Right lobe of liver (tissue), 6 donors: Measurements from ENCODE around the gene NDUFA13. TPM values are rescaled to one million over a fixed set of nuclear protein-coding genes. Genes with fewer than 3 reads are reported as not detected.

Source experiments
- ATAC-seq, 4 donors: fragments of 200-7000 bp; cut with Tn5 transposase; one replicate each; pipeline ENCODE4 v1.9.1; 2020; ENCODE audit warnings: mild to moderate bottlenecking in 4 of 4, moderate library complexity in 4 of 4
- DNase-seq, 3 donors: peaks; one replicate each; pipeline ENCODE4 v3.0.0-alpha.2; 2020
- H3K27ac ChIP-seq, 3 donors: fragments of 200-600 bp; one replicate each; pipeline ENCODE4 v1.8.0; 2022
- H3K27me3 ChIP-seq, 2 donors: fragments of 200-600 bp; one replicate each; pipeline ENCODE4 v1.8.0; 2022
- H3K36me3 ChIP-seq, 4 donors: fragments of 200-600 bp; sonication (generic) in 1 of 4; one replicate each; pipeline versions ENCODE4 v1.5.1 to v1.8.0; 2017 to 2022; ENCODE audit warnings: control low read depth in 1 of 4
- H3K4me1 ChIP-seq, 4 donors: fragments of 200-600 bp; sonication (generic) in 1 of 4; one replicate each; pipeline versions ENCODE4 v1.5.1 to v1.8.0; 2017 to 2022; ENCODE audit warnings: control low read depth in 1 of 4
- H3K4me3 ChIP-seq, 3 donors: fragments of 200-600 bp; one replicate each; pipeline ENCODE4 v1.8.0; 2022
- H3K9me3 ChIP-seq, 4 donors: fragments of 200-600 bp; sonication (generic) in 1 of 4; one replicate each; pipeline versions ENCODE4 v1.5.1 to v1.8.0; 2017 to 2022; ENCODE audit warnings: control low read depth in 1 of 4
- POLR2A ChIP-seq: fragments of 450-650 bp; IDR thresholded peaks from one replicate; pipeline ENCODE4 v1.6.1; 2017; ENCODE audit warnings: antibody characterized with exemption, mild to moderate bottlenecking
- WGBS: methylation state at CpG from one replicate; pipeline ENCODE4 v1.1.6; 2018; ENCODE audit warnings: low coverage, low lambda C conversion rate; ENCODE audit not compliant: insufficient coverage; ENCODE audit errors: missing lambda C conversion rate; 5-methylcytosine and 5-hydroxymethylcytosine counted together
- intact Hi-C, 2 donors: fragments of 100-400 bp; cut with DNase I; formaldehyde crosslinking; loops; one replicate each; pipeline versions ENCODE4 v1.11.2 to v1.14.1; 2022
- total RNA-seq, 6 experiments: library from RNA; depleted of rRNA in 2 of 6; stranded (reverse); fragments of >200 nt in 2 of 6; fragmentation: NEBNext Ultra II Directional in 3 of 6; extraction: Animal tissue kit (Norgen Biotek cat#: 25700) in 3 of 6; gene quantifications; one replicate each; pipeline versions ENCODE4 v1.1.0 to v1.2.4, GENCODE V29; 2016 to 2023
- TF ChIP-seq, protein P1 (sequence below), 4 donors: fragments of 200-600 bp in 3 of 4; fragments of 450-650 bp in 1 of 4; IDR thresholded peaks; one replicate each; pipeline versions ENCODE4 v1.5.1 to v1.8.0; 2016 to 2022; ENCODE audit warnings: antibody characterized with exemption in 4 of 4, mild to moderate bottlenecking in 2 of 4
- donor health status: DM: no; HTN: yes; CAD: no.
- donor health status: DM: no; HTN: no; CAD: no.
- donor health status: DM: no; HTN: no; CAD: no.
- donor health status: DM: no; HTN: yes; CAD: no.
- donor health status: DM: no; HTN: yes; CAD: no.

Gene NDUFA13
- total RNA-seq, 6 experiments from 2014 or later, result 20.8 to 202 (median 154) TPM

DNA sequence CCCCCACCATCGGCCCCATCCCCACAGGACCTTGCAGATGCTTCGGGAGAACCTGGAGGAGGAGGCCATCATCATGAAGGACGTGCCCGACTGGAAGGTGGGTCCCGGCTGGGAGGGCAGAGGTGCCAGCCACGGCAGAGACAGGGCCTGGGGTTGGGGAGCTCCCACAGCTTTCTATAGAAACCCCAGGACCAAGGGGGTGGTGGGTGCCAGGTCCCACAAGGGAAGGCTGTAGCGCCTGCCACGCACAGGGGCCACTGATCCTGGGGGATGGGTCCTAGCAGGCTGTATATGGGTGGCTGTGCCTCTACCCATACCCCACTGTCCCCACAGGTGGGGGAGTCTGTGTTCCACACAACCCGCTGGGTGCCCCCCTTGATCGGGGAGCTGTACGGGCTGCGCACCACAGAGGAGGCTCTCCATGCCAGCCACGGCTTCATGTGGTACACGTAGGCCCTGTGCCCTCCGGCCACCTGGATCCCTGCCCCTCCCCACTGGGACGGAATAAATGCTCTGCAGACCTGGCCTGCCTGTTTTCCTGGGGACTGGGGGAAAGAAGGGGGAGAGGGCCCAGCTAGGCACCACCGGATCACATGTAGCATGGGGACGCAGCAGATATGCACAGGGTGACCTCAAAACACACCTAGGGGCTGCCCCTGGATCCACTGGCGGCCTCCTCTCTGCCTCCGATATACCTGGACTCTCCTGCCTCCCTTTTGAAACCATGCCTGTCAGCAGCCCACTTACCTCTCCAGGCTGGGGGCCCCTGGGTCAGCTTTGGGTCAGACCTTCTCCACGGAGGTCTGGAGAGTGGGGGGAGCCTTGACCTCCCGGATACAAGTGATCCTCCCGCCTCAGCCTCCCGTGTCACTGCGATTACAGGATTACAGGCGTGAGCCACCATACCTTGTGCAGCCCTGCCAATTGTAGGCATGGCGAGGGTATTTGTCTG is 11.9 kb downstream of the NDUFA13 start:
- DNase-seq (no peak), ATAC-seq (no peak)
- WGBS, result 95% methylated on average over 4 of the region's 27 CpGs
- Histone ChIP-seq H3K27ac (no peak overlapping the region), H3K9me3 (no peaks in the 10 kb centered on the region), H3K4me1 (peaks cover 0 to 3% (median 0%) of the 10 kb centered on the region in 4 donors), H3K36me3 (peaks cover 0 to 12% (median 2%) of the 10 kb centered on the region in 4 donors), H3K4me3 (no peak overlapping the region), H3K27me3 (no peaks in the 10 kb centered on the region)
- intact Hi-C loops, result no loop called here
- no peak for TF ChIP-seq POLR2A
- TF ChIP-seq, protein P1, sequence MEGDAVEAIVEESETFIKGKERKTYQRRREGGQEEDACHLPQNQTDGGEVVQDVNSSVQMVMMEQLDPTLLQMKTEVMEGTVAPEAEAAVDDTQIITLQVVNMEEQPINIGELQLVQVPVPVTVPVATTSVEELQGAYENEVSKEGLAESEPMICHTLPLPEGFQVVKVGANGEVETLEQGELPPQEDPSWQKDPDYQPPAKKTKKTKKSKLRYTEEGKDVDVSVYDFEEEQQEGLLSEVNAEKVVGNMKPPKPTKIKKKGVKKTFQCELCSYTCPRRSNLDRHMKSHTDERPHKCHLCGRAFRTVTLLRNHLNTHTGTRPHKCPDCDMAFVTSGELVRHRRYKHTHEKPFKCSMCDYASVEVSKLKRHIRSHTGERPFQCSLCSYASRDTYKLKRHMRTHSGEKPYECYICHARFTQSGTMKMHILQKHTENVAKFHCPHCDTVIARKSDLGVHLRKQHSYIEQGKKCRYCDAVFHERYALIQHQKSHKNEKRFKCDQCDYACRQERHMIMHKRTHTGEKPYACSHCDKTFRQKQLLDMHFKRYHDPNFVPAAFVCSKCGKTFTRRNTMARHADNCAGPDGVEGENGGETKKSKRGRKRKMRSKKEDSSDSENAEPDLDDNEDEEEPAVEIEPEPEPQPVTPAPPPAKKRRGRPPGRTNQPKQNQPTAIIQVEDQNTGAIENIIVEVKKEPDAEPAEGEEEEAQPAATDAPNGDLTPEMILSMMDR (IDR thresholded peaks at IDR 0.05), result no peak

DNA sequence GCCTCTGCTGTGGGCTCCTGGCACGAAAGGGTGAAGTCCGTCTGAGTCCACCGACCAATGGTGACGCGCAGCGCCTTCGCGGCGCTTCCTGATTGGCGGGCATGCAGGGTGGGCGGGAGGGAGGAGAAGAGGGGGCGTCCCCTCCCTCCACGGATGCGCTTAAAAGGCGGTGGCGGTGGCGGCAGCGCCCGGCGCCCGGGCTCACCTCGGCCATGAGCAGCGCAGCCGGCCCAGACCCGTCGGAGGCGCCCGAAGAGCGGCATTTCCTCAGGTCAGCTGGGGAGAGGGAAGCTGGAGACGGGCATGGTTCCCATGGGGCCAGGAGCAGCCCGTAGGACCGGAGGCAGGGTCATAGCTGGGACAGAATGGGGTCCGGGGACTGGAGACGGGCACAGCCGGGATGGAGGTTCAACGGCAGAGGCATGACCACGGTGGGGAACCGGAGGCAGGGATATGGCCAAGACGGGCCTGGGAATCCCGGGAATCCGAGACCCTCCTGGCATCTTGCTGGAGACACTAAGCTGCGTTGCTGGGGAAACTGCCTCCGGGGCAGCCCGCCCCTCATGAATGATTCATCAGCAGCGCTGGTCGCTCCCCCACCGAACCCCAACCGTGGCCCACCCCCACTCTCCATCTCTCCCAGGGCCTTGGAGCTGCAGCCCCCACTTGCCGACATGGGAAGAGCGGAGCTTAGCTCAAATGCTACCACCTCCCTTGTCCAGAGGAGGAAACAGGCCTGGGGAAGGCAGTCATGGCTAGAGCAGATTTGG is 12.9 kb downstream of the NDUFA13 start, which contains the start of gene YJEFN3:
Gene YJEFN3 (plus strand): TSS at position 191 of the 770 bp plus-strand sequence. CDS start 22 bp downstream, at position 213.
- Histone ChIP-seq H3K36me3 (peaks cover 0 to 6% (median 2%) of the 10 kb centered on the region in 4 donors), H3K27me3 (no peaks in the 10 kb centered on the region), H3K4me3 (no peak within 1 kb of the TSS), H3K9me3 (no peaks in the 10 kb centered on the region), H3K4me1 (peaks cover 0 to 3% (median 0%) of the 10 kb centered on the region in 4 donors), H3K27ac (no peak within 1 kb of the TSS)
- no peak for TF ChIP-seq POLR2A
- TF ChIP-seq, protein P1 (IDR thresholded peaks at IDR 0.05), result no peak
- ATAC-seq, result no peak
- intact Hi-C loops, result no loop called here
- no peak for DNase-seq
- 50% methylated on average over 1 of the region's 50 CpGs for WGBS

DNA sequence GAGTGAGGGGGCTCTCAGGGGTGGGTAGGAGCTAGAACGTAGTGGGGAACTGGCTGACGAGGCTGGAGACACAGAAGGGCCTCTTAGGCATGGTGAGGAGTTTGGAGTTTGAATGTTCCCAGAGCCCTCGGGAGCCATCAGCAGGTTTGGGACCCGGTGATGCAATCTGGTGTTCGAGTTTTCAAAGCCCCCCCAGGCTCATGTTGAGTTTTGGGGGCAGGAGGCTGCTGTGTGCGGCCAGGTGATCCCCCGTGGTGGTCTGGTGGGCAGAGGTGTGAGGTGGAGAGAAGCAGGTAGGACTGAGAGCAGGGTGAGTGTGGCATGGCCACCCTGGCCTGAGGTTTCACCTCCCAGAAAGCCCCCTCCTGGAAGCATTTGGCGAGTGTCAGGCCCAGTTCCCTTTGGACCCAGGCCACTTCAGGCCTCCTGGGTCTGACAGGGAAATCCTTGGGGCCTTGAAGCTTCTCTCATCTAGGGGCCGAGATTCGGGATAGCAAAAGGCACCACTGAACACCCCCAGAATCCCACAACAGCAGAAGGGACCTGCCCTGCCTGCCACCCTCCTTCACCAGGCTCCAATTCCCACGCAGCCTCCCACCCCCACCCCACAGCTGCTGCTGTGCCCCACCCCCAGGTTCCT is 13.9 kb downstream of the NDUFA13 start:
- DNase-seq, result no peak
- WGBS, result 60% methylated on average over 5 of the region's 11 CpGs

More for the DNA sequence above, 13.9 kb downstream of the NDUFA13 start:
- no peak for ATAC-seq
- intact Hi-C loops, result loop anchor here (5.0 kb wide), 1 partner anchor 117 kb away; no protein-coding TSS in a partner anchor
- Histone ChIP-seq H3K4me1 (peaks cover 0 to 3% (median 0%) of the 10 kb centered on the region in 4 donors), H3K9me3 (no peaks in the 10 kb centered on the region), H3K4me3 (no peak overlapping the region), H3K36me3 (peaks cover 0 to 5% (median 2%) of the 10 kb centered on the region in 4 donors), H3K27me3 (no peaks in the 10 kb centered on the region), H3K27ac (no peak overlapping the region)
- TF ChIP-seq, protein P1 (IDR thresholded peaks at IDR 0.05), result no peak
- TF ChIP-seq POLR2A, result no peak
